Liver (tissue), 9 donors: Measurements from ENCODE around the gene CSRNP2. TPM values are rescaled to one million over a fixed set of nuclear protein-coding genes. Genes with fewer than 3 reads are reported as not detected.

ENCODE experiments used
- DNase-seq: peaks from one replicate; pipeline ENCODE4 v3.0.0-alpha.2; 2017; ENCODE audit warnings: low spot score
- H3K27ac ChIP-seq, 2 donors: one replicate each; pipeline ENCODE4 v1.7.0; 2013; ENCODE audit warnings: inconsistent platforms in 2 of 2, low read length in 2 of 2, control low read depth in 1 of 2, low read depth in 1 of 2, mild to moderate bottlenecking in 1 of 2
- H3K27me3 ChIP-seq, 4 donors: one replicate each; pipeline versions ENCODE4 v1.6.1 to v1.7.0; 2013; ENCODE audit warnings: low read length in 3 of 4, inconsistent platforms in 1 of 4, mild to moderate bottlenecking in 1 of 4, moderate library complexity in 1 of 4; ENCODE audit not compliant: control insufficient read depth in 4 of 4, insufficient read depth in 4 of 4
- H3K36me3 ChIP-seq, 4 donors: one replicate each; pipeline versions ENCODE4 v1.6.1 to v1.7.0; 2013; ENCODE audit warnings: low read length in 3 of 4, mild to moderate bottlenecking in 3 of 4, low read depth in 1 of 4, moderate library complexity in 1 of 4; ENCODE audit not compliant: control insufficient read depth in 4 of 4, insufficient read depth in 3 of 4
- H3K4me1 ChIP-seq, 4 donors: one replicate each; pipeline versions ENCODE4 v1.6.1 to v1.7.0; 2013; ENCODE audit warnings: low read length in 3 of 4, mild to moderate bottlenecking in 3 of 4, moderate library complexity in 1 of 4; ENCODE audit not compliant: control insufficient read depth in 4 of 4, insufficient read depth in 4 of 4
- H3K4me3 ChIP-seq, 3 donors: one replicate each; pipeline versions ENCODE4 v1.6.1 to v1.7.0; 2013; ENCODE audit warnings: low read length in 3 of 3, control low read depth in 1 of 3, low read depth in 1 of 3, mild to moderate bottlenecking in 1 of 3
- H3K9ac ChIP-seq, 2 donors: one replicate each; pipeline ENCODE4 v1.7.0; 2013; ENCODE audit warnings: low read length in 2 of 2, mild to moderate bottlenecking in 2 of 2, moderate library complexity in 2 of 2, control low read depth in 1 of 2, low read depth in 1 of 2
- H3K9me3 ChIP-seq, 4 donors: one replicate each; pipeline versions ENCODE4 v1.6.1 to v1.7.0; 2013; ENCODE audit warnings: low read length in 3 of 4; ENCODE audit not compliant: control insufficient read depth in 4 of 4
- EGR1 ChIP-seq, 2 donors: IDR thresholded peaks; 2 replicates each; pipeline ENCODE4 v1.6.1; 2016 to 2018; ENCODE audit warnings: antibody characterized with exemption in 2 of 2, low read depth in 2 of 2
- FOXA1 ChIP-seq: IDR thresholded peaks from 2 replicates; pipeline ENCODE4 v1.6.1; 2016; ENCODE audit warnings: antibody characterized with exemption
- FOXA2 ChIP-seq: IDR thresholded peaks from 2 replicates; pipeline ENCODE4 v1.6.1; 2016; ENCODE audit warnings: antibody characterized with exemption
- HNF4A ChIP-seq, 2 donors: conservative IDR thresholded peaks; 2 replicates each; pipeline ENCODE4 v1.6.1; 2016; ENCODE audit warnings: antibody characterized with exemption in 2 of 2, mild to moderate bottlenecking in 2 of 2
- HNF4G ChIP-seq: IDR thresholded peaks from 2 replicates; pipeline ENCODE4 v1.6.1; 2016; ENCODE audit warnings: antibody characterized with exemption
- JUND ChIP-seq, 2 donors: IDR thresholded peaks; 2 replicates each; pipeline ENCODE4 v1.6.1; 2016; ENCODE audit warnings: antibody characterized with exemption in 2 of 2
- MAX ChIP-seq: IDR thresholded peaks from 2 replicates; pipeline ENCODE4 v1.6.1; 2016; ENCODE audit warnings: antibody characterized with exemption
- NR2F2 ChIP-seq: IDR thresholded peaks from 2 replicates; pipeline ENCODE4 v1.6.1; 2016; ENCODE audit warnings: antibody characterized with exemption
- RAD21 ChIP-seq, 2 donors: IDR thresholded peaks; 2 replicates each; pipeline ENCODE4 v1.6.1; 2016; ENCODE audit warnings: antibody characterized with exemption in 2 of 2, mild to moderate bottlenecking in 2 of 2
- RXRA ChIP-seq, 2 donors: IDR thresholded peaks; 2 replicates each; pipeline ENCODE4 v1.6.1; 2017 to 2018; ENCODE audit warnings: antibody characterized with exemption in 2 of 2, mild to moderate bottlenecking in 1 of 2
- SP1 ChIP-seq: IDR thresholded peaks from 2 replicates; pipeline ENCODE4 v1.6.1; 2018; ENCODE audit warnings: antibody characterized with exemption, mild to moderate bottlenecking
- TAF1 ChIP-seq: conservative IDR thresholded peaks from 2 replicates; pipeline ENCODE4 v1.6.1; 2016; ENCODE audit warnings: antibody characterized with exemption, mild to moderate bottlenecking
- YY1 ChIP-seq: IDR thresholded peaks from 2 replicates; pipeline ENCODE4 v1.6.1; 2016; ENCODE audit warnings: antibody characterized with exemption, mild to moderate bottlenecking
- WGBS: extraction: QIAGEN DNeasy Blood & Tissue Kit; methylation state at CpG from one replicate; pipeline ENCODE4 v1.1.7; 2013; 5-methylcytosine and 5-hydroxymethylcytosine counted together
- polyA plus RNA-seq, 2 donors: library from polyadenylated mRNA; stranded (reverse) in 1 of 2; unstranded in 1 of 2; fragments of 200-250 nt in 1 of 2; fragments of >200 nt in 1 of 2; fragmentation: Nextera tagmentation in 1 of 2; extraction: Ambion mirVana in 1 of 2; gene quantifications; one replicate each; pipeline versions ENCODE4 v1.2.1 to v1.2.3, GENCODE V29; 2013 to 2015
- total RNA-seq, 2 donors: library from RNA; depleted of rRNA; stranded (reverse); fragments of >200 nt; gene quantifications; one replicate each; pipeline ENCODE4 v1.2.3, GENCODE V29; 2014
- TF ChIP-seq, protein P1 (sequence below): IDR thresholded peaks from 2 replicates; pipeline ENCODE4 v1.6.1; 2016; ENCODE audit warnings: antibody characterized with exemption
- donor health status: healthy.
- donor health status: healthy.
- donor health status: healthy.
- donor health status: healthy.
- donor health status: healthy.

CSRNP2 gene
- total and polyA plus RNA-seq, 4 donors: 2.0 to 8.4 (median 3.9) TPM

- DNase-seq: no peak
- H3K9me3 ChIP-seq: no peaks in the 10 kb centered on the region
- no peak overlapping the region for H3K4me3 ChIP-seq
- H3K4me1 ChIP-seq: peaks cover 0 to 1% (median 0%) of the 10 kb centered on the region in 4 donors
- H3K27me3 ChIP-seq: no peaks in the 10 kb centered on the region
- H3K36me3 ChIP-seq: peaks cover 1 to 15% (median 8%) of the 10 kb centered on the region in 4 donors
- WGBS: 95% methylated on average over 3 of the region's 3 CpGs
- no peak overlapping the region for H3K27ac ChIP-seq
- H3K9ac ChIP-seq: no peak overlapping the region
- TF ChIP-seq JUND (IDR thresholded peaks at IDR 0.05): no peak
Measured at GRCh38 chr12:51118706-51119105, 35.3 kb upstream of the CSRNP2 start.

DNA sequence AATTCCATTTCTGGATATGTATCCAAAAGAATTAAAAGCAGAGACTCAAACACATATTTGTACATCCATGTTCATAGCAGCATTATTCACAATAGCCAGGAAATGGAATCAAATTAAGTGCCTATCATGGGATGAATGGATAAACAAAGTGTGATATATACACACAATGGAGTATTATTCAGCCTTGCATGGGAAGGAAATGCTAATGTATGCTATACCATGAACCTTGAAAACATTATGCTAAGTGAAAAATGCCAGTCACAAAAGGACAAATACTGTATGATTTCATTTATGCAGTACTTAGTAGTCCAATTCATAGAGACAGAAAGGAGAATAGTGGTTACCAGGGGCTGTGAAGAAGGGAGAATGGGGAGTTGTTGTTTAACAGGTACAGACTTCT, 32.1 kb upstream of the CSRNP2 start:
- Histone ChIP-seq H3K27me3 (no peaks in the 10 kb centered on the region), H3K4me3 (no peak overlapping the region), H3K9ac (no peak overlapping the region), H3K27ac (no peak overlapping the region), H3K9me3 (no peaks in the 10 kb centered on the region), H3K4me1 (no peaks in the 10 kb centered on the region), H3K36me3 (peaks cover 1 to 18% (median 12%) of the 10 kb centered on the region in 4 donors)
- no peak for DNase-seq
- TF ChIP-seq YY1 (no peak), FOXA2 (no peak), FOXA1 (no peak), MAX (no peak)

GRCh38 chr12:51108136-51108535, 24.7 kb upstream of the CSRNP2 start:
- 86% methylated on average over 4 of the region's 4 CpGs for WGBS

GRCh38 chr12:51103977-51104376, 20.6 kb upstream of the CSRNP2 start:
- Histone ChIP-seq H3K27ac (no peak overlapping the region), H3K4me3 (no peak overlapping the region), H3K27me3 (no peaks in the 10 kb centered on the region), H3K9ac (no peak overlapping the region), H3K4me1 (no peaks in the 10 kb centered on the region), H3K9me3 (no peaks in the 10 kb centered on the region), H3K36me3 (peaks cover 8 to 48% (median 43%) of the 10 kb centered on the region in 4 donors)
- DNase-seq: no peak
- TF ChIP-seq EGR1 (IDR thresholded peaks at IDR 0.05; ENCODE audit: low read depth in 2 of 2) (no peak), NR2F2 (no peak), FOXA1 (no peak), YY1 (no peak), SP1 (no peak), MAX (no peak), JUND (IDR thresholded peaks at IDR 0.05) (no peak), TAF1 (no peak), RXRA (IDR thresholded peaks at IDR 0.05) (no peak), HNF4G (no peak), RAD21 (IDR thresholded peaks at IDR 0.05) (no peak)

More at GRCh38 chr12:51108136-51108535, 24.7 kb upstream of the CSRNP2 start:
- DNase-seq: no peak
- TF ChIP-seq HNF4G (no peak), FOXA1 (no peak), HNF4A (conservative IDR thresholded peaks at IDR 0.05) (no peak), MAX (no peak), JUND (IDR thresholded peaks at IDR 0.05) (no peak), EGR1 (IDR thresholded peaks at IDR 0.05; ENCODE audit: low read depth in 2 of 2) (no peak)
- TF ChIP-seq, protein P1, sequence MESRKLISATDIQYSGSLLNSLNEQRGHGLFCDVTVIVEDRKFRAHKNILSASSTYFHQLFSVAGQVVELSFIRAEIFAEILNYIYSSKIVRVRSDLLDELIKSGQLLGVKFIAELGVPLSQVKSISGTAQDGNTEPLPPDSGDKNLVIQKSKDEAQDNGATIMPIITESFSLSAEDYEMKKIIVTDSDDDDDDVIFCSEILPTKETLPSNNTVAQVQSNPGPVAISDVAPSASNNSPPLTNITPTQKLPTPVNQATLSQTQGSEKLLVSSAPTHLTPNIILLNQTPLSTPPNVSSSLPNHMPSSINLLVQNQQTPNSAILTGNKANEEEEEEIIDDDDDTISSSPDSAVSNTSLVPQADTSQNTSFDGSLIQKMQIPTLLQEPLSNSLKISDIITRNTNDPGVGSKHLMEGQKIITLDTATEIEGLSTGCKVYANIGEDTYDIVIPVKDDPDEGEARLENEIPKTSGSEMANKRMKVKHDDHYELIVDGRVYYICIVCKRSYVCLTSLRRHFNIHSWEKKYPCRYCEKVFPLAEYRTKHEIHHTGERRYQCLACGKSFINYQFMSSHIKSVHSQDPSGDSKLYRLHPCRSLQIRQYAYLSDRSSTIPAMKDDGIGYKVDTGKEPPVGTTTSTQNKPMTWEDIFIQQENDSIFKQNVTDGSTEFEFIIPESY: no peak
- Histone ChIP-seq H3K9me3 (no peaks in the 10 kb centered on the region), H3K36me3 (peaks cover 8 to 33% (median 32%) of the 10 kb centered on the region in 4 donors), H3K9ac (no peak overlapping the region), H3K27ac (no peak overlapping the region), H3K27me3 (no peaks in the 10 kb centered on the region), H3K4me3 (no peak overlapping the region), H3K4me1 (no peaks in the 10 kb centered on the region)
